Midbrain (tissue), 1 donor: ENCODE data around the gene PPP1R1A.

Source experiments
- DNase-seq: peaks from one replicate; lab custom pipeline; 2025; lab: John Stamatoyannopoulos, UW

PPP1R1A gene

GRCh38 chr12:54588110-54588889 lies at the start of gene PPP1R1A:
Gene PPP1R1A (minus strand): TSS chr12:54588659. CDS start chr12:54588488, 171 bp downstream.
- DNase-seq: peak; percentile 7

GRCh38 chr12:54634795-54635194 lies 46.3 kb upstream of the PPP1R1A start, which contains the start of gene LACRT:
Gene LACRT (minus strand): TSS chr12:54634895. CDS start chr12:54634841, 54 bp downstream.
- DNase-seq: no peak

GRCh38 chr12:54631988-54632728 lies 43.7 kb upstream of the PPP1R1A start:
- no peak for DNase-seq

GRCh38 chr12:54631551-54631950 lies 43.1 kb upstream of the PPP1R1A start:
- DNase-seq: no peak

GRCh38 chr12:54629925-54630324 lies 41.5 kb upstream of the PPP1R1A start:
- DNase-seq: no peak

GRCh38 chr12:54628186-54628846 lies 39.9 kb upstream of the PPP1R1A start:
- no peak for DNase-seq

GRCh38 chr12:54627304-54627703 lies 38.8 kb upstream of the PPP1R1A start:
- no peak for DNase-seq

GRCh38 chr12:54625598-54625997 lies 37.1 kb upstream of the PPP1R1A start:
- DNase-seq: no peak

GRCh38 chr12:54624315-54625279 lies 36.1 kb upstream of the PPP1R1A start:
- no peak for DNase-seq

- no peak for DNase-seq
Observed at GRCh38 chr12:54622463-54623183, 34.2 kb upstream of the PPP1R1A start.

GRCh38 chr12:54616933-54617680 lies 28.6 kb upstream of the PPP1R1A start:
- DNase-seq: no peak

- no peak for DNase-seq
Observed at GRCh38 chr12:54612225-54612750, 23.8 kb upstream of the PPP1R1A start.

GRCh38 chr12:54611715-54612149 lies 23.3 kb upstream of the PPP1R1A start:
- no peak for DNase-seq

- DNase-seq: no peak
Observed at GRCh38 chr12:54608769-54609168, 20.3 kb upstream of the PPP1R1A start.

GRCh38 chr12:54608156-54608555 lies 19.7 kb upstream of the PPP1R1A start:
- DNase-seq: no peak

- no peak for DNase-seq
Observed at GRCh38 chr12:54606556-54606955, 18.1 kb upstream of the PPP1R1A start.

- no peak for DNase-seq
Observed at GRCh38 chr12:54605138-54605970, 16.9 kb upstream of the PPP1R1A start.

GRCh38 chr12:54604436-54604835 lies 16.0 kb upstream of the PPP1R1A start:
- DNase-seq: no peak

- DNase-seq: no peak
Observed at GRCh38 chr12:54603872-54604271, 15.4 kb upstream of the PPP1R1A start.
